Effector memory CD8-positive, alpha-beta T cell (primary cell): ENCODE data around the gene NCL.
A peak's percentile ranks its signal among the peaks of the same experiment; 100 is the strongest.
"Not testable (repeated sequence)": the region's sequence is repeated elsewhere in the genome, so short reads cannot be mapped to it uniquely, and the experiment has no call there.

Experiments used
- ATAC-seq: fragments of 150-1000 bp; cut with Tn5 transposase; replicated peaks from 2 replicates; pipeline ENCODE4 v1.10.0; 2021; ENCODE audit warnings: mild to moderate bottlenecking, moderate library complexity
- DNase-seq, 3 experiments: peaks; one replicate each; pipeline ENCODE4 v3.0.0; 2021
- H3K27ac Mint-ChIP-seq, 2 donors: one replicate each; pipeline ENCODE4 v1.8.0; 2022; ENCODE audit warnings: mild to moderate bottlenecking in 2 of 2, mixed read lengths in 2 of 2, moderate library complexity in 2 of 2
- H3K27me3 Mint-ChIP-seq, 2 donors: one replicate each; pipeline ENCODE4 v1.8.0; 2022; ENCODE audit warnings: mixed read lengths in 2 of 2
- H3K36me3 Mint-ChIP-seq: one replicate; pipeline ENCODE4 v1.8.0; 2022; ENCODE audit warnings: mild to moderate bottlenecking, moderate library complexity, mixed read lengths; ENCODE audit not compliant: insufficient read depth
- H3K4me1 Mint-ChIP-seq, 2 donors: one replicate each; pipeline ENCODE4 v1.8.0; 2022; ENCODE audit warnings: low read depth in 2 of 2, mixed read lengths in 2 of 2
- H3K4me3 Mint-ChIP-seq, 2 donors: one replicate each; pipeline ENCODE4 v1.8.0; 2022; ENCODE audit warnings: mild to moderate bottlenecking in 2 of 2, mixed read lengths in 2 of 2, moderate library complexity in 2 of 2
- H3K9me3 Mint-ChIP-seq, 2 donors: one replicate each; pipeline ENCODE4 v1.8.0; 2022; ENCODE audit warnings: mixed read lengths in 2 of 2

NCL gene

DNA sequence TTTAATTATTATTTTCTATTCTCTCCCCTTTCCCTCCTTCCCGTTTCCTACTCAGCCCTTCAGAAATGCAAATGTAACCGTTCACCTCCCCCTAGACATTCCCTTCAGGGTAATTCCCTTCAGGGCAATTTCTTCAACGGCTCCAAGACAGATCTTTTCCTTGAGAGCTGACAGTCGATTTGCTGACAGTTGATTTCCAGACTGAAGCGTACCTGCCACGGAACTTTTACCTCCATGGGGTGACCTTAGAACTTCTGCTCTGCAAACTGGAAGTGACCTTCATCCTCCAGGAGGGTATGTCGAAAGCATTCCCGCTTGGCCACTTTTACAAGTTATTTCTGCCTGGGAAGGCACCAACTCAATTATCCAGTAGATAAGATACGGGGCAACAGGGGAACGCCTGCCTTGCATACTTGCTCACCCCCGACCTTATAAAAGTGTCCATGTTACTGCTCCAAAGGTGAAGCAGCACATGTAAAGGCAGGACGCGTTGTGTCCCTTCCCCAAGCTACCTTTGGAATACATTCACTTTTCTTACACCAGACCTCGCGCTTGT lies 50.3 kb downstream of the NCL start:
- H3K4me3 Mint-ChIP-seq = no peak overlapping the region
- no peaks in the 10 kb centered on the region for H3K36me3 Mint-ChIP-seq
- H3K9me3 Mint-ChIP-seq = peaks cover 3 to 8% of the 10 kb centered on the region in 2 donors
- DNase-seq (no peak), ATAC-seq (no peak)
- no peak overlapping the region for H3K27ac Mint-ChIP-seq
- peaks cover 0 to 1% of the 10 kb centered on the region in 2 donors for H3K4me1 Mint-ChIP-seq
- peaks cover 42 to 84% of the 10 kb centered on the region in 2 donors for H3K27me3 Mint-ChIP-seq

DNA sequence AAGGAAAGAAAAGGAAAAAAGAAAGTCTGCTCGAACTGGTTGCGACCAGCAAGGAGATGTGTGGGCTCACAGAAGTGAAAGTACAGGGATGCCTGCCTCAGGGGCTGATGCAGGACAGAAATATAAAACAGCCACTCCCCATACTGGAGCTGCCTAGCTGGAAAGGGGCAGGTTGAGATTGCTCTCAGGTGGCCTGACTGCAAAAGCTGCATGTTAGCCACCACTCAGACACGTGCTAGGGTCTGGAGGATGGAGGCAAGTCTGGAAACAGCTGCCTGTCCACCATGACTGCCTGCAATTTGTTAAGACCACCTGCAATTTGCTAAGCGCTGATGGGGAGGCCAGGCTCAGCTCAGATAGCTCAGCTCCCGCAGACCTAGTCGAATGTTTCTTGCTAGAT lies 50.8 kb downstream of the NCL start:
- no peaks in the 10 kb centered on the region for H3K36me3 Mint-ChIP-seq
- DNase-seq (no peak), ATAC-seq (no peak)
- H3K27me3 Mint-ChIP-seq = peaks cover 43 to 84% of the 10 kb centered on the region in 2 donors
- H3K27ac Mint-ChIP-seq = no peak overlapping the region
- H3K9me3 Mint-ChIP-seq = peaks cover 3 to 8% of the 10 kb centered on the region in 2 donors
- no peak overlapping the region for H3K4me3 Mint-ChIP-seq
- peaks cover 0 to 1% of the 10 kb centered on the region in 2 donors for H3K4me1 Mint-ChIP-seq

DNA sequence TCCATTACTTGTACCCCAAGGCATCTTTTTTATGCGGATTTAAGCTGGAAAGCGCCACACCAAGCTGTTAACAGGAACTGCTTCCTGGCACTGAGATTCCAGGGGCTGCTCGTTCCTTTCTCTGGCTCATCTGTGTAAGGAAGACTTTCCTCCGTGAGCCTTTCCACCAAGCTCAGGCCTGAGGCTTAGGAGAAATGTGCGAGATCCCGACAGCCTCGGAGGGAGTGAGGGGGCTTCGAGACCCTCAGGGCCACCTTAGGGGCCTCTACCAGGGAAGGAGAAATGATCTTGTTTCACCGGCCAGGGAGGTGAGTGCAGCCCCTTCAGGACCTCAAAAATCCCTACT lies 51.7 kb downstream of the NCL start:
- peaks cover 0 to 1% of the 10 kb centered on the region in 2 donors for H3K4me1 Mint-ChIP-seq
- H3K36me3 Mint-ChIP-seq = no peaks in the 10 kb centered on the region
- DNase-seq (no peak), ATAC-seq (no peak)
- H3K9me3 Mint-ChIP-seq = peaks cover 3 to 8% of the 10 kb centered on the region in 2 donors
- peaks cover 42 to 81% of the 10 kb centered on the region in 2 donors for H3K27me3 Mint-ChIP-seq
- H3K27ac Mint-ChIP-seq = no peak overlapping the region
- H3K4me3 Mint-ChIP-seq = no peak overlapping the region

DNA sequence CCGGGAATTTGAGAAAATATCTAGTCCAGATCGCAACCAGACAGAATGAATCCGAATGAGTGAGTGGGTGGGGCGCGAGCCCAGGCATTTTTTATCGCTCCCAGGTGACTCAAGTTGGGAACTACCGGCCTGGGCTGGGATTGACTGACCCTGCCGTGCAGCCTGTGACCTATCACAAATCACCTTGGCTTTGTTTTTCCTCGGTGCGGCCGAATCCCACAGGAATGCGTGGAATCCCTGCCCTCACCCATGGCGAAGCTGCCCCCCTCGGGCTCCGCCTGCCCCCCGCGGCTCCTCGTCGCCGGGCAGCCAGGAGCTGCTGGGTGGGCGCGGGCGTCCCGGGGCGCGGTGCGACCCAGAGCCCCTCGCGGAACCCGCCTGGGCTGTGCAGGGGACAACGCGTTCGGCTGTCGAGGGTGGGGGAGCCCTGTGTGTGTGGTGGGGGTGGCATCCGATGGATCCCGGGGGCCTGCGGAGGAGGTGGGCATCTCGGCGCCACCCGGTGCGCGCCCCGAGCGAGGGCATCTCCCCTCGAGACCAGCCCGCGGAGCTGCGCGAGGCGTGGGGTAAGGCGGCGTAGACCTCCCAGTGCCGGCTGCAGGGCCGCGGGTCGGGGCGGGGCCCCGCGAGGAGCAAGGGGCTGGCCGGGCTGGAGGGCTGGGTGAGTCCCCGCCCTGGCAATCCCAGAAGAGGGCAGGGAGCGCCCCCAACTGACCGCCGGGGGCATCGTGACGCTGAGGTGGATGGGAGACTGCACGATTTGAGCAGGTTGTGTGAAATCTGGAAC lies 52.3 kb downstream of the NCL start:
- DNase-seq = peak; percentile 33 to 66 (median 58)
- Mint-ChIP-seq H3K4me1 (peaks cover 0 to 1% of the 10 kb centered on the region in 2 donors), H3K9me3 (peaks cover 3 to 8% of the 10 kb centered on the region in 2 donors), H3K4me3 (peak overlapping the region; percentile 59 to 62), H3K27me3 (peaks cover 42 to 81% of the 10 kb centered on the region in 2 donors), H3K27ac (no peak overlapping the region), H3K36me3 (no peaks in the 10 kb centered on the region)
- peak; percentile 97 for ATAC-seq

DNA sequence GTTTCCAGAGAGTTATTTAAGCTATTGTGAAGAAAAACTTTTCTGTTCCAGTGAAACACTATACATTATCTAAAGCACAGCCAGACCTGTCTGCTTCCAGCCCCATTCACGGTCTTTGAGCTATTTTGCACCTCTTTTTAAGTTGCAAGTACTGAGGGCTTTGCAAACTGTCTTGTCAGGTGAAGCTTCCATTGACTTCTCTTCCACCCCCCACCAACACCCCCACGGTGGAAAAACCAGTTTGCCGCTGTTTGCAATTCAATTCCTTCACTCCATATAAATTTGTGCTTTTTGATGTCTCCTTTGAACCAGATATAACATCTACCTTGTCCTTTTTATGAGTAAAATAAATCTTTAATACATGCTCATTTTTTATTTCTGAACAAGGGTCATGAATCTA lies 53.0 kb downstream of the NCL start:
- no peak for DNase-seq
- Mint-ChIP-seq H3K27me3 (peaks cover 42 to 75% of the 10 kb centered on the region in 2 donors), H3K27ac (no peak overlapping the region), H3K9me3 (peaks cover 3 to 8% of the 10 kb centered on the region in 2 donors), H3K4me3 (peak overlapping the region; percentile 59 to 62), H3K36me3 (no peaks in the 10 kb centered on the region), H3K4me1 (peaks cover 0 to 1% of the 10 kb centered on the region in 2 donors)
- ATAC-seq = no peak

DNA sequence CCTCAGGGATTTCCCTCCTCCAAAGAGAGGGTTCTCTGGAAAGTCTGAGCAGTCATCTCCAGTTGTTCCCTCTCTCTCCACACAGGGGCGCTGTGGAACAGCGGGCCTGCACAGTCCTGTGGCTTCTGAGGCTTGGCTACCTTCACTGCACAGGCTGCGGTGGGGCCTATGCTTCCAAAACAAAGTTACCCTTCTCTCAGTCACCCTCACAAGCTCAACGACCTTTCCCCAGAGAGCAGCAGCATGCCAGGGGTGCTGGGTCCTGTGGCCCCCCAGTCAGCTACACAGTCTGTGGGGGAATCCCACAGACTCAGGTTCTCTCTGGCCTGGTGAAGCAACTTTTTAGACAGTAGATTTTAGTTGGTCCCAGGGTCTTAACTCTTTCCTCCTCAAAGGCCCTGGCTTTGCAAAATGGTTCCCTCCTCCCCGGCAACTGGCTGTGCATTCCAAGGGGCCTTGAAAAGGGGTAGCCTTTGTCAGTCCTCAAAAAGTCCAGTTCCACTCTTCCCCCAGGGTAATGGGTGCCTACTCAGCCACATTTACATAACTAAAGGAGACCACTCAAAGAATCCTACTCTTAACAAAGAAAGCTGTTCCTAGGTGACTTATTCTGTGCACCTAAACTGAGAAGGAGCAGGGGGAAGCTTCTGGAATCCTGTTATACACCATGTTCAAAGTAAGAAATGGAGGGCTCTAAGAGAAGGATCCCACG lies 53.8 kb downstream of the NCL start:
- peaks cover 3 to 8% of the 10 kb centered on the region in 2 donors for H3K9me3 Mint-ChIP-seq
- no peak for ATAC-seq
- peaks cover 2 to 5% of the 10 kb centered on the region in 2 donors for H3K4me1 Mint-ChIP-seq
- H3K36me3 Mint-ChIP-seq = no peaks in the 10 kb centered on the region
- peaks cover 42 to 67% of the 10 kb centered on the region in 2 donors for H3K27me3 Mint-ChIP-seq
- H3K27ac Mint-ChIP-seq = no peak overlapping the region
- no peak for DNase-seq
- H3K4me3 Mint-ChIP-seq = no peak overlapping the region

DNA sequence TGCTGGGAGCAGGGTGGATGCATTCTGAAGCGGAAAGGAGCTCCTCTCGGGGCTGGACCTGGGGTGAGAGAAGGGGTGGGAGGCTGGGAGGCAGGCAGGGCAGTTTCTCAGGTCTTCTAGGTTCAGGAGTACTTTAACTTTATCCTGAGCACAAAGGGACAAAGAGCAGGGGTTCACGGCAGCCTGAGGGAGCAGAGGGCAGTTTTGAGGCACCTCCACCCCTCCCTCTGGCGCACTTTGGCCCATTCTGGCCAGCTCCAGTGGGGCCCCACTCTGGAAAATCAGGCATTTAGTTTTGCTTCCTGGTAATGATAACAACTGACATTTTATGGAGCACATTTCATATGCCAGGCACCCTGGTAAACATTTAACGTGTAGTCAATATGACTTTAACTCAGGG lies 54.5 kb downstream of the NCL start:
- no peak overlapping the region for H3K4me3 Mint-ChIP-seq
- H3K27ac Mint-ChIP-seq = no peak overlapping the region
- no peaks in the 10 kb centered on the region for H3K36me3 Mint-ChIP-seq
- H3K9me3 Mint-ChIP-seq = peaks cover 3 to 8% of the 10 kb centered on the region in 2 donors
- DNase-seq (no peak), ATAC-seq (no peak)
- peaks cover 4 to 9% of the 10 kb centered on the region in 2 donors for H3K4me1 Mint-ChIP-seq
- H3K27me3 Mint-ChIP-seq = peaks cover 42 to 60% of the 10 kb centered on the region in 2 donors

DNA sequence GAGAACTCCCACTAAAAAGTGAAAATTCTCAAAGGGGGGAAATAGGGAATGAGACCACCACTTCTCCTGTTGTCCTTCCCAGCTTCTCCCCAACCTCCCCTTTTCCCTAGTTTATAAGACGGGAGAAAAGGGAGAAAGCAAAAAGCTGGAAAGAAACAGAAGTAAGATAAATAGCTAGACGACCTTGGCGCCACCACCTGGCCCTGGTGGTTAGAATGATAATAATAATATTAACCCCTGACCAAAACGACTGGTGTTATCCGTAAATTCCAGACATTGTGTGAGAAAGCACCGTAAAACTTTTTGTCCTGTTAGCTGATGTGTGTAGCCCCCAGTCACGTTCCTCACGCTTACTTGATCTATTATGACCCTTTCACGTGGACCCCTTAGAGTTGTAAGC lies 56.0 kb downstream of the NCL start:
- not testable (repeated sequence) for H3K4me3 Mint-ChIP-seq, ATAC-seq, DNase-seq, H3K36me3 Mint-ChIP-seq, H3K9me3 Mint-ChIP-seq, H3K27ac Mint-ChIP-seq, H3K4me1 Mint-ChIP-seq
- peaks cover 33 to 47% of the 10 kb centered on the region in 2 donors for H3K27me3 Mint-ChIP-seq

DNA sequence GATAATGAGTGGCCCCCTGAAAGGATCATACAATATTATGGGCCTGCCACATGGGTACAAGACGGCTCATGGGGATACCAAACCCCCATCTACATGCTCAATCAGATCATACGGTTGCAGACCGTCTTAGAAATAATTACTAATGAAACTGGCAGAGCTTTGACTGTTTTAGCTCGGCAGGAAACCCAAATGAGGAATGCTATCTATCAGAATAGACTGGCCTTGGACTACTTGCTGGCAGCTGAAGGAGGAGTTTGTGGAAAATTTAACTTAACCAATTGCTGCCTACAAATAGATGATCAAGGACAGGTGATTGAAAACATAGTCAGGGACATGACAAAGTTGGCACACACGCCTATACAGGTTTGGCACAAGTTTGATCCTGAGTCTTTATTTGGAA lies 56.6 kb downstream of the NCL start:
- H3K36me3 Mint-ChIP-seq, H3K4me1 Mint-ChIP-seq, H3K27ac Mint-ChIP-seq, H3K9me3 Mint-ChIP-seq, H3K4me3 Mint-ChIP-seq, ATAC-seq, DNase-seq: not testable (repeated sequence)
- peaks cover 27 to 41% of the 10 kb centered on the region in 2 donors for H3K27me3 Mint-ChIP-seq

DNA sequence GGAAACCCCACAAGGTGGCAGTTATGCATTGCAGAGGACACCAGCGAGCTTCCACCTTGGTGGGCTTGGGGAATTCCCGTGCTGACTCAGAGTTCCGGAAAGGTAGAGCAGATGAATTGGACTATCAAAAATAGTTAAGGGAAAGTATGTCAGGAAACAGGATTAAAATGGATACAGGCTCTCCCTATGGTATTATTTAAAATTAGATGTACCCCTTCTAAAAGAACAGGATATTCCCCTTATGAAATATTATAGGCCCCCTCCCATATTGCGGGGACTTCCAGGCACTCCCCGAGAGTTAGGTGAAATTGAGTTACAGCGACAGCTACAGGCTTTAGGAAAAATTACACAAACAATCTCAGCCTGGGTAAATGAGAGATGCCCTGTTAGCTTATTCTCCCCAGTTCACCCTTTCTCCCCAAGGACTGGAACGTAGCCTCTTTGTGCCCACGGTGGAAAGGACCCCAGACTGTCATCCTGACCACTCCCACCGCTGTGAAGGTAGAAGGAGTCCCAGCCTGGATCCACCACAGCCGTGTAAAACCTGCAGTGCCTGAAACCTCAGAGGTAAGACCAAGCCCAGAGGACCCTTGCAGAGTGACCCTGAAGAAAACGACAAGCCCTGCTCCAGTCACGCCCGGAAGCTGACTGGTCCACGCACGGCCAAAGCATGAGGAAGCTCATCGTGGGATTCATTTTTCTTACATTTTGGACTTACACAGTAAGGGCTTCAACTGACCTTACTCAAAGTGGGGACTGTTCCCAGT lies 58.5 kb downstream of the NCL start:
- H3K36me3 Mint-ChIP-seq, H3K9me3 Mint-ChIP-seq, H3K4me1 Mint-ChIP-seq, DNase-seq: not testable (repeated sequence)
- Mint-ChIP-seq H3K27ac (peak overlapping the region in 1 of 2 donors; percentile 33), H3K27me3 (peaks cover 13 to 26% of the 10 kb centered on the region in 2 donors), H3K4me3 (peak overlapping the region; percentile 23 to 45)
- ATAC-seq = peak; percentile 54

DNA sequence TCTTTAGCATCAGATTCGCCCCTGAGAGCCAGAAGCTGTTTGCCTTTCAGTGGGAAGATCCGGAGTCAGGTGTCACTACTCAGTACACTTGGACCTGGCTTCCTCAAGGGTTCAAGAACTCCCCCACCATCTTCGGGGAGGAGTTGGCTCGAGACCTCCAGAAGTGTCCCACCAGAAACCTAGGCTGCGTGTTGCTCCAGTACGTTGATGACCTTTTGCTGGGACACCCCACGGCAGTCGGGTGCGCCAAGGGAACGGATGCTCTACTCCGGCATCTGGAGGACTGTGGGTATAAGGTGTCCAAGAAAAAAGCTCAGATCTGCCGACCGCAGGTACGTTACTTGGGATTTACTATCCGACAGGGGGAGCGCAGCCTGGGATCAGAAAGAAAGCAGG lies 60.1 kb downstream of the NCL start:
- H3K27me3 Mint-ChIP-seq, H3K36me3 Mint-ChIP-seq, H3K9me3 Mint-ChIP-seq, H3K4me3 Mint-ChIP-seq, ATAC-seq, H3K4me1 Mint-ChIP-seq, DNase-seq, H3K27ac Mint-ChIP-seq: not testable (repeated sequence)
